AG09319 (cell line): ENCODE results near the gene MARCKS.
A peak's percentile ranks its signal among the peaks of the same experiment; 100 is the strongest.

Experiments
- DNase-seq: peaks from one replicate; pipeline ENCODE4 v3.0.0-alpha.2; 2010; ENCODE audit warnings: low read depth; ENCODE audit errors: extremely low read depth
- CTCF ChIP-seq: IDR thresholded peaks from 2 replicates; pipeline ENCODE4 v1.5.1; 2011; ENCODE audit warnings: low read depth, mild to moderate bottlenecking, inconsistent platforms, low read length, moderate library complexity

MARCKS gene

GRCh38 chr6:113871975-113872374, 14.8 kb downstream of the MARCKS start:
- DNase-seq, result no peak
- no peak for TF ChIP-seq CTCF

GRCh38 chr6:113873043-113873667, 16.0 kb downstream of the MARCKS start:
- TF ChIP-seq CTCF, result no peak
- no peak for DNase-seq

- DNase-seq, result no peak
- TF ChIP-seq CTCF, result no peak
Measured at GRCh38 chr6:113875470-113875869, 18.3 kb downstream of the MARCKS start.

- DNase-seq, result no peak
Measured at GRCh38 chr6:113876695-113877094, 19.6 kb downstream of the MARCKS start.

GRCh38 chr6:113879186-113880096, 22.3 kb downstream of the MARCKS start:
- no peak for DNase-seq
- TF ChIP-seq CTCF, result peak; percentile 79

More at GRCh38 chr6:113876695-113877094, 19.6 kb downstream of the MARCKS start:
- TF ChIP-seq CTCF, result no peak

- TF ChIP-seq CTCF, result no peak
- DNase-seq, result no peak
Measured at GRCh38 chr6:113881478-113881980, 24.4 kb downstream of the MARCKS start.
